ENCODE results near the gene SLC19A1. TPM values are rescaled to one million over a fixed set of nuclear protein-coding genes. Genes with fewer than 3 reads are reported as not detected.

SLC19A1 gene
- polyA plus RNA-seq, 3 donors = 25.0 to 53.0 (median 39.9) TPM

DNA sequence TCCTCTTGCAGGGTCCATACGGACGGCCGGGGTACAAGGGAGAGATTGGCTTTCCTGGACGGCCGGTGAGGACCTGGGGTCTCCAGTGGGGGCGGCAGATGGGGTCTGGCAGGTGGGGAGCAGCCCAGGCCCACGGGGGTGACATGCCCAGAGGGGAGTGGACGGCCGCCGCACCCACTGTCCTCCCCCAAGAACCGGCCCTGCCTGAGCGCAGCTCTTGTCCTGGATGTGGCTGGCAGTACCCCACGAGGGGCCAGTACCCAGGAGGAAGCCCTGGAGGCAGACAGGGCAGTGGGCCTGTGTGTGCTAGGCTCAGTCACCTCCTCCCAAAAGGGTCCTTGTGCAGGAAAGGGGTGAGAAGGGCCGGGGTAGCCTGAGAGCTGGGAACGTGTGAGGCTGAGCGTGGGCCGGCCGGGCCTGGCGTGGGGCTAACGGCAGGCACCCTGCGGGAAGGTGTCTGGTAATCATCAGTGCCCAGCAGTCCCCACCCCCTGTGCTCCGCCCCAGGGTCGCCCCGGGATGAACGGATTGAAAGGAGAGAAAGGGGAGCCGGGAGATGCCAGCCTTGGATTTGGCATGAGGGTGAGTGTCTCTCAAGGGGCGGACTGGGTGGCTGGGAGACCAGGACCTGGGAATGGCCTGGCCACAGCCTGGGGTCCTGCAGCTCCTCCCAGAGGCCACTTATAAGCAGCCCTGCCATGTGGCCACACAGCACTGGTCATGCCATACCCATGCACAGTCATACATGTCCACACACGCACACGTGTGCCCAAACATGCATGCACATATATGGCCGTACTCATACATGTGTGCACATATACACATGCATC lies 47.2 kb downstream of the SLC19A1 start:
- no peak for DNase-seq
- WGBS (ENCODE audit: insufficient coverage) = 93% methylated on average over 23 of the region's 30 CpGs
- no peaks in the 10 kb centered on the region for H3K4me1 Mint-ChIP-seq
- Histone ChIP-seq H3K27me3 (ENCODE audit: control insufficient read depth in 2 of 2, insufficient read depth in 2 of 2, low read length in 2 of 2) (no peaks in the 10 kb centered on the region), H3K36me3 (replicated peaks in 1 of 2; ENCODE audit: control insufficient read depth in 1 of 2, insufficient read depth in 2 of 2, low read length in 2 of 2) (no peaks in the 10 kb centered on the region), H2AFZ (ENCODE audit: insufficient read depth, low read depth, low read length, poor library complexity, severe bottlenecking) (no peak overlapping the region), H3K9me3 (replicated peaks in 1 of 2; ENCODE audit: control insufficient read depth in 1 of 2, insufficient read depth in 1 of 2, low read length in 2 of 2) (no peaks in the 10 kb centered on the region), H3K4me2 (replicated peaks; ENCODE audit: extremely low read depth, low read length, poor library complexity, severe bottlenecking) (no peak overlapping the region), H3K4me1 (ENCODE audit: control insufficient read depth in 1 of 2, insufficient read depth in 2 of 2, low read length in 2 of 2) (no peaks in the 10 kb centered on the region), H3K79me2 (ENCODE audit: insufficient read depth, low read length) (no peaks in the 10 kb centered on the region), H3K9ac (ENCODE audit: insufficient read depth, low read length, poor library complexity, severe bottlenecking) (no peak overlapping the region), H3K27ac (ENCODE audit: low read depth in 1 of 2, low read length in 2 of 2) (no peak overlapping the region), H3K4me3 (replicated peaks in 1 of 3; ENCODE audit: low read depth in 2 of 3, low read length in 3 of 3) (no peak overlapping the region), H4K20me1 (ENCODE audit: insufficient read depth, low read length) (no peaks in the 10 kb centered on the region)
- no peaks in the 10 kb centered on the region for H3K36me3 Mint-ChIP-seq
- TF ChIP-seq, protein P1, sequence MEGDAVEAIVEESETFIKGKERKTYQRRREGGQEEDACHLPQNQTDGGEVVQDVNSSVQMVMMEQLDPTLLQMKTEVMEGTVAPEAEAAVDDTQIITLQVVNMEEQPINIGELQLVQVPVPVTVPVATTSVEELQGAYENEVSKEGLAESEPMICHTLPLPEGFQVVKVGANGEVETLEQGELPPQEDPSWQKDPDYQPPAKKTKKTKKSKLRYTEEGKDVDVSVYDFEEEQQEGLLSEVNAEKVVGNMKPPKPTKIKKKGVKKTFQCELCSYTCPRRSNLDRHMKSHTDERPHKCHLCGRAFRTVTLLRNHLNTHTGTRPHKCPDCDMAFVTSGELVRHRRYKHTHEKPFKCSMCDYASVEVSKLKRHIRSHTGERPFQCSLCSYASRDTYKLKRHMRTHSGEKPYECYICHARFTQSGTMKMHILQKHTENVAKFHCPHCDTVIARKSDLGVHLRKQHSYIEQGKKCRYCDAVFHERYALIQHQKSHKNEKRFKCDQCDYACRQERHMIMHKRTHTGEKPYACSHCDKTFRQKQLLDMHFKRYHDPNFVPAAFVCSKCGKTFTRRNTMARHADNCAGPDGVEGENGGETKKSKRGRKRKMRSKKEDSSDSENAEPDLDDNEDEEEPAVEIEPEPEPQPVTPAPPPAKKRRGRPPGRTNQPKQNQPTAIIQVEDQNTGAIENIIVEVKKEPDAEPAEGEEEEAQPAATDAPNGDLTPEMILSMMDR (IDR thresholded peaks at IDR 0.05) = no peak
- no peak overlapping the region for H3K27ac Mint-ChIP-seq
- H3K9me3 Mint-ChIP-seq = peaks cover 0 to 5% (median 4%) of the 10 kb centered on the region in 7 donors
- intact Hi-C loops (cut with micrococcal nuclease) = no loop called here
- no peak overlapping the region for H3K4me3 Mint-ChIP-seq
- peaks cover 0 to 5% (median 2%) of the 10 kb centered on the region in 3 donors for H3K27me3 Mint-ChIP-seq (ENCODE audit: low read depth in 3 of 3)

DNA sequence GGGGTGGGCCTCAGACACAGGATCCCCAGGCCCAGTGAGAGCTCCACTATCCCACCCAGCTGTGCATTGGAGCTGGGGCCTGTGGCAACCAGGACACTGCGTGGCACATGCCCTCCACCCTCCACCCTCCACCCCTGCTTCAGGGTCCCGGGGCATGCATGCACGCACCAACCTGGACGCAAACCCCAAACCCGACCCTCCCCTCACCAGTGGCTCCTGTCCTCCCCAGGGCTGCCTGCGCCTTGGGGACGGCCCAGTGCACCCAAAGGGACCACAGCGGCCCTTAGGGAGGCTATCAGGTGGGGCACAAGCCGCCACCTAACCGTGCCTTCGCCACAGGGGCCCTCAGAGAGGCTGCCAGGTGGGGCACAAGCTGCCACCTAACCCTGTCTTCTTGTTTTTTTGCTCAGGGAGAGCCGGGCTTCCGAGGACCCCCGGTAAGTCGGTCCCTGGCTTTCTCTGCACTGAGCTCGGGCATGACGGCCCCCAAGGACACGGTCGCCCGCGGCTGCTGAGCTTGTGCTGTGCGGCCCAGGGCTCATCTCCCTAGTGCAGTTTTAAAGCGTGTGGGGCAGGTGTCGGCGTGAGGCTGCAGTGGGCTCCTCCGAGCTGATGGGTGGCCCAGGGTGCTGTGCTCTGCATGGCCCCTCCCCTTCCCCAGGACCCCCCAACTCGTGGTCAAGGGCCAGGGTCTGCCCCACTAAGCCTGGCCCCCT lies 47.9 kb downstream of the SLC19A1 start:
- Mint-ChIP-seq H3K36me3 (no peaks in the 10 kb centered on the region), H3K4me3 (no peak overlapping the region), H3K4me1 (peaks cover 3% of the 10 kb centered on the region), H3K27ac (no peak overlapping the region), H3K27me3 (ENCODE audit: low read depth in 3 of 3) (peaks cover 0 to 7% (median 3%) of the 10 kb centered on the region in 3 donors), H3K9me3 (peaks cover 0 to 5% (median 0%) of the 10 kb centered on the region in 7 donors)
- H2AFZ ChIP-seq (ENCODE audit: insufficient read depth, low read depth, low read length, poor library complexity, severe bottlenecking) = no peak overlapping the region
- no peak overlapping the region for H3K4me2 ChIP-seq (replicated peaks; ENCODE audit: extremely low read depth, low read length, poor library complexity, severe bottlenecking)
- no peak overlapping the region for H3K9ac ChIP-seq (ENCODE audit: insufficient read depth, low read length, poor library complexity, severe bottlenecking)
- no peaks in the 10 kb centered on the region for H3K9me3 ChIP-seq (replicated peaks in 1 of 2; ENCODE audit: control insufficient read depth in 1 of 2, insufficient read depth in 1 of 2, low read length in 2 of 2)
- H4K20me1 ChIP-seq (ENCODE audit: insufficient read depth, low read length) = no peaks in the 10 kb centered on the region
- no peaks in the 10 kb centered on the region for H3K27me3 ChIP-seq (ENCODE audit: control insufficient read depth in 2 of 2, insufficient read depth in 2 of 2, low read length in 2 of 2)
- no peak overlapping the region for H3K27ac ChIP-seq (ENCODE audit: low read depth in 1 of 2, low read length in 2 of 2)
- intact Hi-C loops (cut with micrococcal nuclease) = no loop called here
- peaks cover 0 to 3% of the 10 kb centered on the region in 2 donors for H3K4me1 ChIP-seq (ENCODE audit: control insufficient read depth in 1 of 2, insufficient read depth in 2 of 2, low read length in 2 of 2)
- no peaks in the 10 kb centered on the region for H3K36me3 ChIP-seq (replicated peaks in 1 of 2; ENCODE audit: control insufficient read depth in 1 of 2, insufficient read depth in 2 of 2, low read length in 2 of 2)
- 96% methylated on average over 26 of the region's 27 CpGs for WGBS (ENCODE audit: insufficient coverage)
- H3K79me2 ChIP-seq (ENCODE audit: insufficient read depth, low read length) = no peaks in the 10 kb centered on the region
- DNase-seq = no peak
- TF ChIP-seq, protein P1 (IDR thresholded peaks at IDR 0.05) = no peak
- no peak overlapping the region for H3K4me3 ChIP-seq (replicated peaks in 1 of 3; ENCODE audit: low read depth in 2 of 3, low read length in 3 of 3)
